Breast epithelium (tissue), 3 donors: ENCODE results near the gene PP2D1.

ENCODE experiments used
- POLR2A ChIP-seq: fragments of 450-650 bp; IDR thresholded peaks from one replicate; pipeline ENCODE4 v1.6.1; 2016; ENCODE audit warnings: antibody characterized with exemption, mild to moderate bottlenecking, moderate library complexity
- POLR2AphosphoS5 ChIP-seq, 3 donors: sonication (generic); formaldehyde crosslinking; IDR thresholded peaks; one replicate each; pipeline ENCODE4 v1.6.1; 2017; ENCODE audit warnings: antibody characterized with exemption in 3 of 3
- TF ChIP-seq, protein P1 (sequence below), 3 donors: fragments of 450-650 bp; IDR thresholded peaks; one replicate each; pipeline ENCODE4 v1.5.1; 2016 to 2017; ENCODE audit warnings: antibody characterized with exemption in 3 of 3, mild to moderate bottlenecking in 3 of 3, moderate library complexity in 3 of 3

DNA sequence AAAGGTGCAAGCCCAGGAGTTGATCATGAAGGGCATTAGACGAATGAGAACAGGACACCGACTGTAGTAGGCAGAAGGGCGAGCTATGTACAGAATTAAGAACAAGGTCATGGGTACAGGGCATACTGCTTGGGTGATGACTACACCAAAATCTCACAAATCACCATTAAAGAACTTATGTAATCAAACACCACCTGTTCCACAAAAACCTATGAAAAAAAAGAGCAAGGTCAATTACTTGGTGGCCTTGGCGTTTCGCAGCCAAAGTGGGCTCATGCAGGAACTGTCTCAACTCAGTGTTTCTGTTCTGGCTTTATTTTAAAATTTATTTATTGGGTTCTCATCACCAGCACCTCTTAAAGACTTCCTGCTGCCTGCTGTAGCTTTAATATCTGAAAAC, 30.3 kb upstream of the PP2D1 start:
- TF ChIP-seq, protein P1, sequence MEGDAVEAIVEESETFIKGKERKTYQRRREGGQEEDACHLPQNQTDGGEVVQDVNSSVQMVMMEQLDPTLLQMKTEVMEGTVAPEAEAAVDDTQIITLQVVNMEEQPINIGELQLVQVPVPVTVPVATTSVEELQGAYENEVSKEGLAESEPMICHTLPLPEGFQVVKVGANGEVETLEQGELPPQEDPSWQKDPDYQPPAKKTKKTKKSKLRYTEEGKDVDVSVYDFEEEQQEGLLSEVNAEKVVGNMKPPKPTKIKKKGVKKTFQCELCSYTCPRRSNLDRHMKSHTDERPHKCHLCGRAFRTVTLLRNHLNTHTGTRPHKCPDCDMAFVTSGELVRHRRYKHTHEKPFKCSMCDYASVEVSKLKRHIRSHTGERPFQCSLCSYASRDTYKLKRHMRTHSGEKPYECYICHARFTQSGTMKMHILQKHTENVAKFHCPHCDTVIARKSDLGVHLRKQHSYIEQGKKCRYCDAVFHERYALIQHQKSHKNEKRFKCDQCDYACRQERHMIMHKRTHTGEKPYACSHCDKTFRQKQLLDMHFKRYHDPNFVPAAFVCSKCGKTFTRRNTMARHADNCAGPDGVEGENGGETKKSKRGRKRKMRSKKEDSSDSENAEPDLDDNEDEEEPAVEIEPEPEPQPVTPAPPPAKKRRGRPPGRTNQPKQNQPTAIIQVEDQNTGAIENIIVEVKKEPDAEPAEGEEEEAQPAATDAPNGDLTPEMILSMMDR (IDR thresholded peaks at IDR 0.05), result no peak
- TF ChIP-seq POLR2A, result no peak
- no peak for TF ChIP-seq POLR2AphosphoS5 (IDR thresholded peaks at IDR 0.05)
